HG03469 (cell line): ENCODE results near the gene TSPEAR.
"Not testable (repeated sequence)": the region's sequence is repeated elsewhere in the genome, so short reads cannot be mapped to it uniquely, and the experiment has no call there.

Experiments used
- ATAC-seq: cut with Tn5 transposase; IDR thresholded peaks from one replicate; pipeline ENCODE4 v1.9.1; 2021; ENCODE audit warnings: mild to moderate bottlenecking, moderate library complexity, moderate number of reproducible peaks; ENCODE audit not compliant: unreplicated experiment

TSPEAR gene

DNA sequence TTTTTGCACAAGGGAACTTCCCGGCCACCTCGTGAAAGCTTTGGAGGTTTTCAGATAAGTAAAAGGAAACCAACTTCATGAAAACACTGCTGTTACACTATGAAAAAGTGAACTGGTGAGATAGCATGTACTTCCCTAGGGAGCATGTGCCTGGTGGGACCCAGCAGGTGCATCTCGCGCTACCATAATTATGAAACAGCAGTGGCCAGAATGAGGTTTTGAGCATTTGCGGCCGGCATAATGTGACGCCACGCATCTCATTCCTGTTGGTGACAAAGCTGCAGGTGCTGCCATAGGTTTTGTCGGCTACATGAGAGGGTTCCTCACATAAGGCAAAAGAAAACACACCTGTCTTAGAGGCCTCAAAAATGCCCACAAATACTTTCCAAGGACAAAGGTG lies 154.5 kb downstream of the TSPEAR start:
- no peak for ATAC-seq

DNA sequence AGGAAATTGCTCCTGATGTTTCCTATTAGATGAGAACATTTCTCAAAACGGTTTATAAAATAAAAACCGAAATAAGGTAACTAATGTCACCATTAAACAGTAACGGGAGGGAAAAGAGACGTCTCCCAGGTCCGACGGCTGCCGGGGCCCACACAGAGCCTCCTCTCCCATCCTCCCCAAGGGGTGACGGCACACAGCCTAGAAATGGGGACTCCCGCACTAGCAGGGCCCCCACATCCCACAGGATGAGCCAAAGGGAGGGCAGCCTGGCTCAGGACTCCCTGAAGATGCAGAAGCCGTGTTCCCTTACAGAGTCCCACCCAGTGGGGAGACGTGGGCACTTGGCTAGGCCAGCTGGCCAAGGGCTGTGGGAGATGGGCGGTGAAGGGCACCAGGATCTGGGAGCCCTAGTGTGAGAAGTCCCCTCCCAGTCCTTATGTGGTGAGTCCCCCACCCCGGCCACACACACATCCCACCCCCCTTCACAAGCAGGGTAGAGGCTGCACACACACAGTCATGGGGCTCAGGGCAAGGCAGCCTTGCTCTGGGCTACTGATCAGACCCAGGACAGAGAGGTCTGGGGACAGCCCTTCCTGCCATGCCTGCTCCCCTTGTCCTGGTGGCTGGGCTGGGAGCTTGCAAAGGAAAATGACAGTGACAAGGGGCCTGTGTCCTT lies 156.0 kb downstream of the TSPEAR start:
- ATAC-seq: no peak

GRCh38 chr21:44552681-44553080 lies 158.7 kb downstream of the TSPEAR start:
- ATAC-seq: no peak

DNA sequence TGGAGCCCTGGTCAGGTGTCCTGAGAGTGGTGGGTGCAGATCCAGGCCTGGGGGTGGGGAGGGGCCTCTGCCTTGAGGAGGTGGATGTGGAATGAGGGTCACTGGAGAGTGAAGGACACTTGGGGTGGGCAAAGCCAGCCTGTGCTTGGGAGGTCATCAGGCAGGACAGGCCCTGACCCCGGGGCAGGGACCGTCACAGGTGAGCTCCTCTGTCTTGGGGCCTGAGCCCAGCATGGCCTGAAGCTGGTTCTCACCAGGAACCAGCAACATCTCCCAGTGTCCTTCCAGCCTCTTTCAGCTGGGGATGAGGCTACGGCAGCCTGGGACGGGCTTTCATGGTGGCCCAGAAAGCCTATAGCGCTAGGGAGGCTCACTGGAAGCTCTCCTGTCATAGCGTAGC lies 159.2 kb downstream of the TSPEAR start:
- ATAC-seq: no peak

DNA sequence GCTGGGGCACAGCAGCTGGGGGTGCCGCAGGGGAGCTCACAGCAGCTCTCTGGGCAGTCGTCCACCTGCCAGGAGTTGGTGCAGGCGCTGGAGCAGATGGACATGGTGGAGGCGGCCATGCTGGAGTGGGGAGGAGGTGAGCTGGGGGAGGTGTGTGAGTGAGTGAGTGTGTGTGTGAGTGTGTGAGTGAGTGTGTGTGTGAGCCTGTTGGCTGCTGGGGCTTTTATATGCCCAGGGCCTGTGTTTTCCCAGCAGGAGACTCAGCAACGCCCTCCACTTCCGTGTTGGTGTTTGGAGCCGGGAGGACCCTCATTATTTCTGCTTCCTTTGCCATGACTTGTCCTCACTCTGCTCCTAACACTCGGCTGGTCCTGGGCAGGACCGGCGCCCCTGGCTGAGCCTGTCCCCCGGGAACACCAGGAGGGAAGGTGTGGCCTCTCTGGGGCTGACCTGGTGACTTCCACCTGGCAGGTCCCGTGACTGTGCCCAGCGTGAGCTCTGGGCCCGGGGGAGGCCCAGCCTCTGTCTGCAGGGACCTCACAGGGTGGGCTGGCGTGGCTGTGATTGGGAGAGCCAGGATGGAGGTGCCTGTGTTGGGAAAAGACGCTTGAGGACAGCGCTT lies 159.9 kb downstream of the TSPEAR start, which contains the start of gene KRTAP10-2:
TSS of gene KRTAP10-2 (minus strand) at position 166 of the 622 bp plus-strand sequence. CDS start at position 119, 47 bp downstream.
- no peak for ATAC-seq

GRCh38 chr21:44550807-44551206 lies 160.6 kb downstream of the TSPEAR start:
- no peak for ATAC-seq

- ATAC-seq: not testable (repeated sequence)
These were observed 161.1 kb downstream of the TSPEAR start for GRCh38 chr21:44550285-44550684.

DNA sequence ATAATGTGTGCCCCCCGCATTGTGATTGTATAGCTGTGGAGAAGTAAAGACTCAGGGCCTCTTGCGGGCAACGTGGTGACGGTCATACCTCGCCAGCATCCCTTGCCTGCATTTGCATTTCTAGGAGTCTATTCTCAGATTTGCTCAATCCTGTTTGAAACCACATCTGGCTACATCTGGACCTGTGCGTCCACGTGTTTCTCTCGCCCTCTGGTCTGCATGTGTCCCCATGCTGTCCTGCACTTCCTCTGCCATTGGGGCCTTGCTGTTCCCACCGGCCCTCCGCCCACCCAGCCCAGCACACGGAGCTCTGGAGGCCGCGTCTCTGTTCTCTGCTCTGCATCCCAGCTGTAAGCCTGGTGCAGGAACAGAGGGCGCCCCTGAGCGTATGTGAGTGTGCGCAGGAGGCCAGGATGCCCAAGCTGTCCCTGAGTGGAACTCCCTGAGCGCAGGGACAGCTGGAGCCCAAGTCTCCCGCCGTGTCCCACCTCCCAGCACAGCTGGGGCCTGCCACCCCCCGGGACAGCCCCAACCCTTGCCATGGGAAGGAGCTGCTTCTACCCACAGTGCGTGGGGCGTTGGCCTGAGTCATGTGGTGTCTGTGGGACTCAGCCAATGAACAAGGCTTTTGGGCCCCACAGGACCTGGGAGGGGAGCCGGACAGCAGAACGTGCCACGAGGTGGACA lies 161.7 kb downstream of the TSPEAR start:
- ATAC-seq: no peak

GRCh38 chr21:44548922-44549321 lies 162.4 kb downstream of the TSPEAR start:
- ATAC-seq: no peak

GRCh38 chr21:44548381-44548780 lies 163.0 kb downstream of the TSPEAR start:
- ATAC-seq: no peak

GRCh38 chr21:44547656-44548331 lies 163.6 kb downstream of the TSPEAR start:
- no peak for ATAC-seq

DNA sequence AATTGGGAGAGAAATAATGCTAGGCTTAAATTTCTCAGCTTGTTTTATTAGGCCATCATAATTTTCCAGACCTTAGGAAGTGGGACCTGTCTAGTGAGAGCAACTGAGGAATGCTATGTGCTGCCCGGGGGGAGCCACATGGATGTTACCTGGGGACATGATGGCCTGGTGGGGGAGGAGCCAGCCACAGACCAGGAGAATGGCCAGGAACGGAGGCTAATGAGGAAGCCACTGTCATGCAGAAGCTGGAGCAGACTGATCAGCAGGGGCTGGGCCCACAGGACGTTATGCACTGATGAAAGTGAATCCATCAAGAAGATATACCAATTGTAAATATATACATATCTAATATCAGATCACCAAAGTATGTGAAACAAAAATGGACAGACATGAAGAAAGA lies 166.8 kb downstream of the TSPEAR start:
- ATAC-seq: no peak

DNA sequence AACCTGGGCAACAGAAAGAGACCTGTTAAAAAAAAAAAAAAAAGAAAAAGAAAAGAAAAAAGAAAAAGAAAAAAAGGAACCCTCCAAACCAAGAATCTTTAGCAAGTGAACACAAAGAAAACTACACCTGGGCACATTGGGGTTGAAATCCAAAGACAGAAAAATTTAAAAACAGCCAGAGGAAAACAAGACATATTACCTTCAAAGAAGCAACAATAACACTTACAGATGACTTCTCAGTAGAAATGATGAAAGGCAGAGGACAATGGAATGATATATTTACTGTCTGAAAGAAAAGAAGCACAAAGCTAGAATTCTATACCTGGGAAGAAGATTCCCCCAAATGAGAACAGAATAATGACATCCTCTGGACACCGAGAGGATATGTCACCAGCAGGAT lies 168.7 kb downstream of the TSPEAR start:
- ATAC-seq: no peak

DNA sequence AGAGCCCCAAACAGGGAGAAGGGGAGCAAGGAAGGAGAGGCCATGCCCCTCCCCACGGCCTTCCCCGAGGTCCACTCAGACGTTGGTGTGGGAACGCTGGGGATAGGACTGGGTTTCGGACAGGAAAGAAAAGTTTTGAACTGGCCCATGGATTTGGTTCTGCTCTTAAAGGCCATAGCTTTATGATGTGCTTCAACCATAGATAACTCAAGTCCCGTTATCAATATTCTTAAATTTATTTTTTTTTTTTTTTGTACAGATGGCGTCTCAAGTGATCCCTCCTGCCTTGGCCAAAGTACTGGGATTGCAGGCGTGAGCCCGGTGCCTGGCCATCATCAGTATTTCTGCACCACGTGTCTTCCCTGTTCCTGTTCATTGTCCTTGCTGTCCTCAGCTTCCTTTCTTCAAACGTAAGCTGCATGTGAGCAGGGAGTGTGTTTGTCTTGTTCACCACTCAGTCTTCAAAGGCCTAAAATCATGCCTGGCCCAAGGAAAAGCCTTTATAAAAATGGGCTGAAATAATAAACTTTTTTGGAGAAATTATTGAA lies 170.6 kb downstream of the TSPEAR start:
- no peak for ATAC-seq

DNA sequence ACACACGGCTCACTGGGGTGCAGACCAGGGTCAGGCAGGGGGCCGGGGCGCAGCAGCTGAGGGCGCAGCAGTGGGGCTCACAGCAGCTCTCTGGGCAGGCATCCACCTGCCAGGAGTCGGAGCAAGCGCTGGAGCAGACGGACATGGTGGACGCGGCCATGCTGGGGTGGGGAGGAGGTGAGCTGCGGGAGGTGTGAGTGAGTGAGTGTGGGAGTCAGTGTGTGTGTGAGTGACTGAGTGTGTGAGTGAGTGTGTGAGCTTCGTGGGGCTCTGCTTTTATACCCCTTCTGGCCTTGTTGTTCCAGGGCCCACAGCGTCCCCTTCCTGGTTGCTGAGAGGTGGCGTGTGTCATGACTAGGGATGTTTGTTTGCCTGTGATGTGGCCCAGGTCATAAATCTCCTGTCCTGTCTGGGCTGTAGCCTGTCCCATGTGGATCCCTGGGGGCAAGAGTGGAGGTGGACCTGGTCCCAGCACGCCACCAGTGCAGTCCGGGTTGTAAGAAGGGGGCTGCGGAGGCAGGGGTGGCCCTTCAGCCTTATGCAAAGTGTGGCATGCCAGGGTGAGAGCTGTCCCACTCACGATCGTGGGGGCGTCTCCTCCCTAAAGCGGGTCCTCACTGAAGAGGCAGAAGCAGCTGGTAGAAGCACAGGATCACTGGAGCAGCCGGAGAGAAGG lies 171.2 kb downstream of the TSPEAR start, which contains the start of gene KRTAP10-1:
TSS of gene KRTAP10-1 (minus strand) at position 205 of the 676 bp plus-strand sequence. CDS start at position 160, 45 bp downstream.
- no peak for ATAC-seq

DNA sequence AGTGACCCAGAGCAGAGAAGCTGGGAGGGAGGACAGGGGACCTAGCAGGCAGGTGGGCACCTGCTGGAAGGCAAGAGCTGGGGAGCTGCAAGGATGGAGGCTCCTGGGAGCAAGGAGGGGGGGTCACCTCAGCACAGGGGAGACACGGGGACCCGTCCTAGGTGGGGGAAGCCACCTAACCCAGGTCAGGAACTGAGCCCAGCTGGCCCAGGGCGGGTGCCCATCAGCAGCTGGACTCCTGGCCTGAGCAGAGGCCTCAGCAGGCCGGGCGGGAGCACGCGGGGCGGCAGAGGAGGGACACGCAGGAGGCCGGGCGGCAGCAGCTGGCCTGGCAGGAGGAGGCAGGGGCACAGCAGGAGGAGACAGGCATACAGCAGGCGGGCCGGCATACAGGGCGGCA lies 172.3 kb downstream of the TSPEAR start:
- ATAC-seq: no peak

DNA sequence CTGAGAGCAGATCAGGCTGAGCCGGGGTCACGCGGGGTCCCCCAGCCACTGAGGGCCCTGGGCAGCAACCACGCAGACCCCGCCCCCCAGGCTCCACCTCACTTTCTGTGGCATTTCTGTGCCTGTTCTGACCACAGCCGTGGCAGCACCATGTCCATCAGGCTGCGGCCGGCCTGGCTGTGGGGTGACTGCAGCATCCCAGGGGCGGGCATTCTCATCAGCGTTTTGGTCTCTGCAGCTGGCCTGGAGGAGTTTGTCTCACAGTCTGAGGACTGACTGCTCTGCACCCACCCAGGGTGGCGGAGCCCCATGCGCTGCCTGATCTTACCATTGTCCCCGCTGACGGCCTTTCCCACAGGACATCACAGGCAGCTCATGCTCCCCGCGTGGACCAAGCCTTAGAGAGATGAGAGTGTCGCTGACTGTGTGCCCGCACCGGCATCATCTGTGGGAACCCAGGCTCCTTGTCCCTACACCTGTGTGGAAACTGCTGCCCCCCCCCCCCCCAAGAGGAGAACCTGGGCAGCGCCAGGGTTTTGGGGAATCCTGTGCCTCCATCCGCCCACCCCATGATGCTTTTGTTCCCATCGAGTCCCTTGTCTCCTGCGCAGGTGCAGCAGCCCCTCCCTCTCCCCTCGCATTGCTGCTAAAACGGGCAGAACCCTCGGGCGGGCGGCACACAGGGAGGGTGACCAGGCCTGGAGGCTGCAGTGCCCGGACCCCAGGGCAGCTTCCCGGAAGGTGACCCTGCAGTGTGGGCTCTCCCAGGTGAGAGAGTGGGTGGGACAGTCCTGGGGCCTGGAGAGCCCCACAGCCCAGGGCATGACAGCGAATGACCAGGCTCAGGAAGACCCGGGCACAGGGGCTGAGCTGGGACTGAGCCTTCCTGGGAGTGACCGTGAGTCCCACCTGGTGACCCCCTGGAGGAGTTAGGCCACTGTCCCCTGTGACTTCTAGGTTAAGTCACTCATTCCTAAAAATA lies 173.2 kb downstream of the TSPEAR start:
- ATAC-seq: no peak

GRCh38 chr21:44535963-44536362 lies 175.4 kb downstream of the TSPEAR start:
- no peak for ATAC-seq

DNA sequence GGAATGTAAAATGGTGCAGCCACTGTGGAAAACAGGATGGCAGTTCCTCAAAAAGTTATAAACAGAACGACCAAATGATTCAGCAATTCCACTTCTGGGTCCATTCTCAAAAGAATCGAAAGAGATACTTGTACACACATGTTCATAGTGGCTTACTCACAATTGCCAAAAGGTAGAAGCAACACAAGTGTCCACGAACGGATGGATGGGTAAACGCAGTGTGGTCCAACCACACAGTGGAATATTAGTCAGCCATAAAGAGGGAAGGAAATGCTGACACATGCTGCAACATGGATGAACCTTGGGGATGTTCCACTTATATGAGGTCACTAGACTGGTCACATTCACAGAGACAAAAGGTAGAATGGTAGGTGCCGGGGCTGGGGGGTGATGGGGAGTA lies 176.7 kb downstream of the TSPEAR start:
- ATAC-seq: no peak
